Ovary (tissue), 9 donors: ENCODE results near the gene PCNX1. TPM values are rescaled to one million over a fixed set of nuclear protein-coding genes. Genes with fewer than 3 reads are reported as not detected.

Experiments used
- DNase-seq, 5 donors: peaks; one replicate each; pipeline ENCODE4 v3.0.0-alpha.2; 2019 to 2020
- H3K27ac ChIP-seq, 2 donors: fragments of 200-600 bp; one replicate each; pipeline versions ENCODE4 v1.5.1 to v1.8.0; 2019 to 2022
- H3K27me3 ChIP-seq: fragments of 200-600 bp; one replicate; pipeline ENCODE4 v1.8.0; 2022
- H3K36me3 ChIP-seq: fragments of 200-600 bp; sonication (generic); one replicate; pipeline ENCODE4 v1.5.1; 2019
- H3K4me1 ChIP-seq: one replicate; pipeline ENCODE4 v1.8.1; 2013; ENCODE audit warnings: mild to moderate bottlenecking, moderate library complexity; ENCODE audit not compliant: insufficient read depth
- H3K4me3 ChIP-seq: fragments of 200-600 bp; sonication (generic); one replicate; pipeline ENCODE4 v1.5.1; 2017
- H3K9me3 ChIP-seq, 2 donors: fragments of 200-600 bp in 1 of 2; sonication (generic) in 1 of 2; one replicate each; pipeline versions ENCODE4 v1.5.1 to v1.8.1; 2013 to 2019; ENCODE audit warnings: mild to moderate bottlenecking in 1 of 2, moderate library complexity in 1 of 2
- CTCF ChIP-seq, 3 donors: fragments of 450-650 bp in 2 of 3; fragments of 200-600 bp in 1 of 3; IDR thresholded peaks; one replicate each; pipeline versions ENCODE4 v1.5.1 to v1.8.0; 2016 to 2022; ENCODE audit warnings: antibody characterized with exemption in 3 of 3, mild to moderate bottlenecking in 1 of 3
- EP300 ChIP-seq: sonication (generic); formaldehyde crosslinking; IDR thresholded peaks from one replicate; pipeline ENCODE4 v1.6.1; 2017; ENCODE audit warnings: antibody characterized with exemption
- POLR2A ChIP-seq: fragments of 450-650 bp; IDR thresholded peaks from one replicate; pipeline ENCODE4 v1.6.1; 2017; ENCODE audit warnings: antibody characterized with exemption, mild to moderate bottlenecking, moderate library complexity
- WGBS, 3 donors: extraction: QIAGEN DNeasy Blood & Tissue Kit in 1 of 3; methylation state at CpG; one replicate each; pipeline versions ENCODE4 v1.1.5 to v1.1.7; 2013 to 2017; 5-methylcytosine and 5-hydroxymethylcytosine counted together
- intact Hi-C, 4 donors: fragments of 100-400 bp; cut with DNase I; formaldehyde crosslinking; loops; one replicate each; pipeline versions ENCODE4 v1.11.0 to v1.15.1; 2022 to 2023
- polyA plus RNA-seq, 2 donors: library from polyadenylated mRNA; stranded (reverse); fragments of 200-250 nt in 1 of 2; fragments of 350-450 nt in 1 of 2; fragmentation: Illumina TruSeq in 1 of 2; extraction: RNeasy Lipid Tissue Mini Kit (QIAGEN cat#74804) in 1 of 2; gene quantifications; one replicate each; pipeline ENCODE4 v1.2.3, GENCODE V29; 2013 to 2014
- total RNA-seq, 7 donors: library from RNA; depleted of rRNA in 2 of 7; stranded (reverse); fragments of >200 nt in 2 of 7; fragmentation: NEBNext Ultra II Directional in 3 of 7; extraction: Animal tissue kit (Norgen Biotek cat#: 25700) in 3 of 7; gene quantifications; one replicate each; pipeline versions ENCODE4 v1.1.0 to v1.2.4, GENCODE V29; 2016 to 2023
- donor health status: DM: no; HTN: no; CAD: no; lungs with moderate emphysema.
- donor health status: DM: no; HTN: no; CAD: no.
- donor health status: Bipolar disorder and iron deficiency.
- donor health status: DM: yes; HTN: yes; CAD: no.
- donor health status: DM: no; HTN: no; CAD: no.
- donor health status: DM: yes; HTN: yes; CAD: no.

PCNX1 gene
- total and polyA plus RNA-seq, 9 donors = 13.3 to 101 (median 69.5) TPM

DNA sequence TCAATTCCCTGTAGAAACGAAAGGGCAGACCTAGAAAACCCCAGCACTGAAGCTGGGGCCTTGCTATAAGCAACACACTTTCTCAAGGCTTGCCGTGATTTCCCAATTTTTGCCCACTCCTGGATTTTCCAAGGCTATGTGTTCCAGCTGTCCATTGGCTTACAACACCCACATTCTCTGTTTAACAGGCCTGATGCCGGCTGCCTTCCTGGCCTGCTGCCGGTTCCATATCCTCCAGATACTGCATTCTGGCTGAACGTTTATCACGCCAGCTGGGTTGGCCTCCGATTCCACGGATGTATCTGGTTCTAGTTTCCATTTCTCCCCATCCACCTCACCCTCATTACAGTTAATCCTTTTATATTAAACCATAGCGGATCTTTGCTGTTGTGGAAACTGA lies 2.0 kb upstream of the PCNX1 start:
- no peaks in the 10 kb centered on the region for H3K27me3 ChIP-seq
- H3K4me3 ChIP-seq = no peak overlapping the region
- no peak for TF ChIP-seq POLR2A
- TF ChIP-seq CTCF (IDR thresholded peaks at IDR 0.05) = no peak
- TF ChIP-seq EP300 = no peak
- DNase-seq = peak; percentile 54 to 74 (median 62)
- intact Hi-C loops = loop anchor here (5.0 to 10.0 kb wide), 4 partner anchors 62 to 83 kb away; no protein-coding TSS in a partner anchor
- H3K4me1 ChIP-seq = peaks cover 13% of the 10 kb centered on the region
- 12 to 42% (median 24%) methylated on average over 9 of the region's 9 CpGs for WGBS, 3 donors
- H3K27ac ChIP-seq = peak overlapping the region; percentile 46 to 92
- H3K36me3 ChIP-seq = no peaks in the 10 kb centered on the region
- no peaks in the 10 kb centered on the region for H3K9me3 ChIP-seq

- H3K9me3 ChIP-seq = no peaks in the 10 kb centered on the region
- H3K36me3 ChIP-seq = no peaks in the 10 kb centered on the region
- intact Hi-C loops = loop anchor here (5.0 to 10.0 kb wide), 4 partner anchors 61 to 84 kb away; no protein-coding TSS in a partner anchor
- no peak for DNase-seq
- peak overlapping the region; percentile 98 for H3K4me3 ChIP-seq
- TF ChIP-seq CTCF (IDR thresholded peaks at IDR 0.05) (no peak), POLR2A (no peak), EP300 (no peak)
- H3K27ac ChIP-seq = peak overlapping the region; percentile 92 to 95
- WGBS, 3 donors = 5 to 7% (median 6%) methylated on average over 9 of the region's 9 CpGs
- no peaks in the 10 kb centered on the region for H3K27me3 ChIP-seq
- H3K4me1 ChIP-seq = peaks cover 15% of the 10 kb centered on the region
Measured at GRCh38 chr14:70906793-70907175, 475 bp upstream of the PCNX1 start.

DNA sequence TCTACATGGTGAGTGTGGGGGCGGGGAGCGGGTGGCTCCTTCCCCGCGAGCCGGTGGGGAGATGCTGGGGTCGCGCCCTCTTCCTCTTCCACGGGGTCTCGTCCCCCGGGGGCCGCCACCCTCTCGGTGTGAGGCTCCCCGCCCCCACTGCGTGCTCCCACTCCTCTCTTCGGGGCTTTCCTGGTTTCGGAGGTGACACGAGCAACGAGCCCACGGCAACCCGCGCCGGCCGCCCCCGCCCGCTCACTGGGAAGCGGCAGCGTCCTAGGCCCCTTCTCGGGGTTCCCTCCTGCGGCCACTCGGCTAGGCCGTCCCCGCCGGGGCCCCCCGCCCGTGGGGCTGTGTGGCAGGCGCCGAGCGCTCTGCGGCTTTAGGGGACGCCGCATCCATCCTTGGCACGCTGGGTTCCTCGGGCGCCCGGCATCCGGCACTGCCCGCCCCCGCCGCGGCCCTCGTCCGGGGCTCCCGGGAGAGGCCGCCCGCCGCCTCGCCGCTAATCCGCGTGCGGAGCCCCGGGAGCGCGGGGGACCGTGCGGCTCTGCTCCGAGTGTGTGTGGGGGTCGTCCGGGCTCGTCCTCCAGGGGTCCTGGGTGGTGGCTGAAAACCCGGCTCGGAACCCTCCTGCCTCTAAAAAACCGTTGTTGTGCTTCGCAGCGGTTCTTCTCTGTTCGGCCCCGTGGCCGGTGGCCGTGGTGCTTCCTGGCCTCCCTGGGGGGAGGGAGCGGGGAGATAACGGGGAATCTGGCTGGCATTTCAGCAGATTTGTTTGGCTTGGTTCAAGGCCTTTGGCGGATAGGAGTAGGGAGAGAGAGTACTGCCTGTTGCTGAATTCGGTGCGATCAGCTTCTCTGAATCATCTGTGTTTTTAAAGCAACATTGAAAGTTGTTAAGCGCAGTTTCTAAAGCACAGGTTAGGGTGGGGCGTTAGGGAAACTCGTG lies 1.0 kb downstream of the PCNX1 start:
- H3K4me1 ChIP-seq = peaks cover 16% of the 10 kb centered on the region

More for the DNA sequence above, 1.0 kb downstream of the PCNX1 start:
- no peak for TF ChIP-seq EP300
- TF ChIP-seq POLR2A = peak; percentile 18
- TF ChIP-seq CTCF (IDR thresholded peaks at IDR 0.05) = peak in 1 of 3 donors; percentile 33
- Histone ChIP-seq H3K27ac (peak overlapping the region; percentile 92 to 95), H3K36me3 (no peaks in the 10 kb centered on the region), H3K27me3 (no peaks in the 10 kb centered on the region), H3K4me3 (peak overlapping the region; percentile 98), H3K9me3 (no peaks in the 10 kb centered on the region)
- intact Hi-C loops = loop anchor here (5.0 to 10.0 kb wide), 4 partner anchors 59 to 86 kb away; no protein-coding TSS in a partner anchor
- WGBS, 3 donors = 0 to 1% (median 1%) methylated on average over 27 to 87 of the region's 87 CpGs
- DNase-seq = peak; percentile 74 to 82 (median 78)
